GM12864 (cell line): ENCODE results near the gene PCNT.

ENCODE experiments used
- DNase-seq: peaks from one replicate; pipeline ENCODE4 v3.0.0-alpha.2; 2011; ENCODE audit warnings: low read depth
- H3K4me3 ChIP-seq: 2 replicates; pipeline ENCODE4 v1.5.1; 2011; ENCODE audit warnings: mild to moderate bottlenecking, low read depth, low read length, control low read depth
- TF ChIP-seq, protein P1 (sequence below): IDR thresholded peaks from 2 replicates; pipeline ENCODE4 v1.5.1; 2011; ENCODE audit warnings: low read depth, mild to moderate bottlenecking, moderate library complexity, low read length, control low read depth, inconsistent platforms; ENCODE audit errors: missing control alignments

Gene PCNT

GRCh38 chr21:46454634-46455390 lies 130.9 kb downstream of the PCNT start:
- TF ChIP-seq, protein P1, sequence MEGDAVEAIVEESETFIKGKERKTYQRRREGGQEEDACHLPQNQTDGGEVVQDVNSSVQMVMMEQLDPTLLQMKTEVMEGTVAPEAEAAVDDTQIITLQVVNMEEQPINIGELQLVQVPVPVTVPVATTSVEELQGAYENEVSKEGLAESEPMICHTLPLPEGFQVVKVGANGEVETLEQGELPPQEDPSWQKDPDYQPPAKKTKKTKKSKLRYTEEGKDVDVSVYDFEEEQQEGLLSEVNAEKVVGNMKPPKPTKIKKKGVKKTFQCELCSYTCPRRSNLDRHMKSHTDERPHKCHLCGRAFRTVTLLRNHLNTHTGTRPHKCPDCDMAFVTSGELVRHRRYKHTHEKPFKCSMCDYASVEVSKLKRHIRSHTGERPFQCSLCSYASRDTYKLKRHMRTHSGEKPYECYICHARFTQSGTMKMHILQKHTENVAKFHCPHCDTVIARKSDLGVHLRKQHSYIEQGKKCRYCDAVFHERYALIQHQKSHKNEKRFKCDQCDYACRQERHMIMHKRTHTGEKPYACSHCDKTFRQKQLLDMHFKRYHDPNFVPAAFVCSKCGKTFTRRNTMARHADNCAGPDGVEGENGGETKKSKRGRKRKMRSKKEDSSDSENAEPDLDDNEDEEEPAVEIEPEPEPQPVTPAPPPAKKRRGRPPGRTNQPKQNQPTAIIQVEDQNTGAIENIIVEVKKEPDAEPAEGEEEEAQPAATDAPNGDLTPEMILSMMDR: no peak
- no peak for DNase-seq
- H3K4me3 ChIP-seq: no peak overlapping the region

DNA sequence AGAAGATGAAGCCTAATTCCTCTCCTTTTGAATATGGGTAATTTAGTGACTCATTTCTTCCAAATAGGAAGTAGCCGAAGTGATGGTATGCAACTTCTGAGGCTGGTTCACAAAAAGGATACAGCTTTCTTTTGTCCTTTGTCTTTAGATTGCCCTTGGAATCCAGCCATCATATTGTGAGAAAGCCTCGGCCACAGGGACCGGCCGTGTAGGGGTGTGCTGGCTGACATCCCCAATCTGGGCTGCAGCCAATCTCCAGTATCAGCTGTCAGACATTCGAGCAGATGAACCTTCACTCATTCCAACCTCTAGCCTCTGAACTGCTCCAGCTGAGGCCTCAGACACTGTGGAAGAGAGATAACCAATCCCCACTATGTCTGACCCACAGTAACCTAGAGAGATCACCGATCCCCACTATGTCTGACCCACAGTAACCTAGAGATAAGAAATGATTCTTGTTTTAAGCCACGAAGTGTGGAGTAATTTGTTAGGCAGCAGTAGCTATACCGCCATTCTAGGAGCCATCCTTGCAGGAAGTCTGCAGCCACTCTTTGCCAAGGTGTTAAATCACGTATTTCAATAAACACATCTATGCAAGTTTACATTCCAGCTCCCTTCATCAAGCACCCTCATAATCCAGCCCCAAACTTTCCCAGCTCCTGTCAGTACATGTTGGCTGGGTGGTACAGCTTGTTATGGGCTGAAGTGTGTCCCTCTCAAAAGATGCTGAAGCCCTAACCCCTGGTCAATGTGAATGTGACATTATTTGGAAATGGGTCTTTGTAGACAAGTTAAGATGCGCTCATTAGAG lies 131.8 kb downstream of the PCNT start:
- TF ChIP-seq, protein P1: no peak
- DNase-seq: no peak
- no peak overlapping the region for H3K4me3 ChIP-seq

DNA sequence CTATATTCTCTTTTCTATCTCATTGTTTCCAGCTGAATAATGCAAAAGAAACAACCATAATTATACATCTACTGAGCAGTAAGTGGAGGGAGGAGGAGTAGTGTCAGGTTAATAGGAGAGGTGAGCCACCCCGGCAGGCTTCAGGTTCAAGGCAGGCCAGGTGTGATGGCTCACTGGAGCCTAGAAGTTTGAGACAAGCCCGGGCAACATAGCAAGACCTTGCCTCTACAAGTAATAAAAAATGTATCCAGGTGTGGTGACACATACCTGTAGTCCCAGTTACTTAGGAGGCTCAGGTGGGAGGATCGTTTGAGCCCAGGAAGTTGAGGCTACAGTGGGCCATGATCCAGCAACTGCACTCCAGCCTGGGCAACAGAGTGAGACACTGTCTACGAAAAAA lies 132.8 kb downstream of the PCNT start:
- TF ChIP-seq, protein P1: no peak
- no peak for DNase-seq
- no peak overlapping the region for H3K4me3 ChIP-seq

DNA sequence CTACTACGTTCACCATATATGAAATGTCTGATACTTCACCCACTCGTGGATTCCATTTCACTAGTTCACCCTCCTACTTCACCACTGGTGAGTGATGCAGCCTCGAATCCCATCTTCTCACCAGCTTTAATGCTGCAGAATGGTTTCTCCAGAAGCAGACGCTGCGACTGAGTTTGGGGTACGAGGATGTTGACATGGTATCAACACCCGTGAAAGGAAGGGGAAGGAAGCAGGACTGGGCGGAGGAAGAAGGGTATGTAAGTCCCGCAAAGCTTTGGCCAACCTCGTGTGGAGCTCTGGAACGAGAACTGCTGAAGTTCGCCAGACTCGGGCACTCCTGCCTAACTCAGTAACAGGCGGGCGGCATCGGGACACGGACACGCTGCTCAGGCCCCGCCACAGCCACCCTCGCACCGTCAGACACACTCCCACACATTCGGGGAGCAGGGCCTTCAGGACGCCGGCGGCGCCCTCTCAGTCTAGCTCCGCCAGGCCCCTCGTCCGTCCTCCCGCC lies 133.9 kb downstream of the PCNT start:
- peak overlapping the region; percentile 98 for H3K4me3 ChIP-seq
- TF ChIP-seq, protein P1: no peak
- peak; percentile 10 for DNase-seq

DNA sequence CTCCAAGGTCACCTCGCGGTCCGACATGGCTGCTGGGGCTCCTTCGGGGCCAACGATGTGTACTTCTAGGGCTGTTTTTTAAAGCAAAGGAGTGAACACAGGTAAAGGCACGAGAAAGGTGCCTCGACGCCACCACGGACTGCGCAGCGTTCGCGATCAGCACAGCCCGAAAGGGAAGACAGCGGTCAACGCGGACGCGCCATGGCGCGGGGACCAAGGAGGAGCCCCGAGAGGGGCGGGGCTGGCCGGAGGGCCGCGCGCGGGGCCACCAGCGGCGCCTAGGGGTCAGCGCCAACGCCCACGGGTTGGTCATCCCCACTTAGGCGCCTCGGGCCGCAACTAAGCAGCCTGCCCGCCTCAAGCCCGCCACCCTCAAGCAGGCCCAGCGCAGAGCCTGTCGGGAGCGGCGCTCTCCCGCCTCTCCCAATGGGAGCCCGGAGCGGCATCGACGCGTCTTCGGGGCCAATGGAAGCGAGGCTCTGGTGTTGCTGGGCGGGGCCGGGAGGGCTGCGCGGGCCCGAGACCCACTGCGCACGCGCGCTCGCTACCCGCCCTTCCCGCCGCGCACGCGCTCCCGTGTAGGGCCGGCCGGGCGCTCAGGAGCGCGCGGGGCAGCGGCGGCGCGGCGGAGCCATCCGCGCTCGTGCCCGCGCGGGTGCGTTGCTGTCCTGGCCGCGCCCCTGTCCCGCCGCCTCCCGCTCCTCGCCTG lies 134.5 kb downstream of the PCNT start, which contains the start of gene DIP2A:
Gene DIP2A, plus strand, starts transcription at position 577 of the 709 bp plus-strand sequence. CDS start 241 bp downstream, outside the sequence.
- DNase-seq: peak; percentile 88
- H3K4me3 ChIP-seq: peak within 1 kb of the TSS; percentile 98
- TF ChIP-seq, protein P1: no peak

DNA sequence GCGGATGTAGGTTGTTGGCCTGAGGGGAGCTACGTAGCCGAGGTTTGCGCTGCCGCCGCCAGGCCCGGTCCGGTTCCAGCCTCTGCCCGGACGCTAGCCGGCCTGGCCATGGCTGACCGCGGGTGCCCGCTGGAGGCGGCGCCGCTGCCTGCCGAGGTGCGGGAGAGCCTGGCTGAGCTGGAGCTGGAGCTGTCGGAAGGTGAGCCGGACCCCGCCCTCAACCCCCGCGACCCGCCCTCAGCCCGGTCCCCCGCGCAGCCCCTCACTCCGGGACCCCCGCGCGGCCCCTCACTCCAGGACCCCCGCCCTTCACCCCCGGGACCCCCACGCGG lies 135.0 kb downstream of the PCNT start:
- TF ChIP-seq, protein P1: no peak
- no peak for DNase-seq
- H3K4me3 ChIP-seq: peak overlapping the region; percentile 82
